Skeletal muscle cell (primary cell): Measurements from ENCODE around the gene SLC39A1.
"Not testable (repeated sequence)": the region's sequence is repeated elsewhere in the genome, so short reads cannot be mapped to it uniquely, and the experiment has no call there.

Experiments used
- DNase-seq: peaks from one replicate; pipeline ENCODE4 v3.0.0-alpha.2; 2010; ENCODE audit warnings: low read depth
- H3K4me3 ChIP-seq: 2 replicates; pipeline ENCODE4 v1.5.1; 2011; ENCODE audit warnings: low read depth, mild to moderate bottlenecking, control low read depth, low read length, moderate library complexity

SLC39A1 gene

GRCh38 chr1:153963030-153963849 is at the start of gene SLC39A1:
TSS of gene SLC39A1 (minus strand) at chr1:153963537. CDS start at chr1:153962715, 822 bp downstream.
- peak within 1 kb of the TSS; percentile 71 for H3K4me3 ChIP-seq
- peak; percentile 87 for DNase-seq

- DNase-seq, H3K4me3 ChIP-seq: not testable (repeated sequence)
Measured at GRCh38 chr1:154012543-154012942, 49.2 kb upstream of the SLC39A1 start.

- DNase-seq = no peak
- H3K4me3 ChIP-seq = no peak overlapping the region
Measured at GRCh38 chr1:154012129-154012528, 48.8 kb upstream of the SLC39A1 start.

- H3K4me3 ChIP-seq = no peak overlapping the region
- DNase-seq = peak; percentile 59
Measured at GRCh38 chr1:154006136-154006535, 42.8 kb upstream of the SLC39A1 start.

GRCh38 chr1:154000420-154000819 is 37.1 kb upstream of the SLC39A1 start:
- no peak overlapping the region for H3K4me3 ChIP-seq
- DNase-seq = no peak

GRCh38 chr1:153996882-153997281 is 33.5 kb upstream of the SLC39A1 start:
- DNase-seq, H3K4me3 ChIP-seq: not testable (repeated sequence)

GRCh38 chr1:153995640-153996039 is 32.3 kb upstream of the SLC39A1 start:
- DNase-seq = no peak
- H3K4me3 ChIP-seq = no peak overlapping the region

- no peak overlapping the region for H3K4me3 ChIP-seq
- no peak for DNase-seq
Measured at GRCh38 chr1:153995202-153995601, 31.9 kb upstream of the SLC39A1 start.

- DNase-seq = no peak
- peak overlapping the region; percentile 97 for H3K4me3 ChIP-seq
Measured at GRCh38 chr1:153991806-153992205, 28.5 kb upstream of the SLC39A1 start.

- peak overlapping the region; percentile 97 for H3K4me3 ChIP-seq
- DNase-seq = no peak
Measured at GRCh38 chr1:153991151-153991630, 27.9 kb upstream of the SLC39A1 start.

- H3K4me3 ChIP-seq = peak within 1 kb of the TSS; percentile 97
- DNase-seq = peak; percentile 93
Measured at GRCh38 chr1:153990468-153991150, 27.3 kb upstream of the SLC39A1 start, which contains the start of gene RPS27. TSS of gene RPS27 (plus strand) at chr1:153990762. CDS start at chr1:153990797, 35 bp downstream.

- H3K4me3 ChIP-seq = no peak overlapping the region
- no peak for DNase-seq
Measured at GRCh38 chr1:153987621-153988020, 24.3 kb upstream of the SLC39A1 start.

- DNase-seq = peak; percentile 61
- H3K4me3 ChIP-seq = peak within 1 kb of the TSS; percentile 93
Measured at GRCh38 chr1:153985941-153986761, 22.8 kb upstream of the SLC39A1 start, which contains the start of gene RAB13. TSS of gene RAB13 (minus strand) at chr1:153986339. CDS start at chr1:153986236, 103 bp downstream.

- H3K4me3 ChIP-seq = peak overlapping the region; percentile 93
- peak; percentile 79 for DNase-seq
Measured at GRCh38 chr1:153985341-153985912, 22.1 kb upstream of the SLC39A1 start.

GRCh38 chr1:153984123-153984894 is 21.0 kb upstream of the SLC39A1 start:
- no peak for DNase-seq
- H3K4me3 ChIP-seq = peak overlapping the region; percentile 93

- not testable (repeated sequence) for DNase-seq, H3K4me3 ChIP-seq
Measured at GRCh38 chr1:153981735-153982134, 18.4 kb upstream of the SLC39A1 start.

- not testable (repeated sequence) for H3K4me3 ChIP-seq, DNase-seq
Measured at GRCh38 chr1:153979091-153979490, 15.8 kb upstream of the SLC39A1 start.

GRCh38 chr1:153978274-153978909 is 15.1 kb upstream of the SLC39A1 start:
- DNase-seq = no peak
- peak overlapping the region; percentile 98 for H3K4me3 ChIP-seq
